CD4-positive, alpha-beta T cell treated with Interleukin-10 for 1 hour (primary cell): ENCODE data around the gene ELK3.

Experiments used
- DNase-seq: peaks from one replicate; pipeline ENCODE4 v3.0.0-alpha.2; 2020

ELK3 gene

GRCh38 chr12:96212456-96213375, 18.5 kb downstream of the ELK3 start:
- no peak for DNase-seq

DNA sequence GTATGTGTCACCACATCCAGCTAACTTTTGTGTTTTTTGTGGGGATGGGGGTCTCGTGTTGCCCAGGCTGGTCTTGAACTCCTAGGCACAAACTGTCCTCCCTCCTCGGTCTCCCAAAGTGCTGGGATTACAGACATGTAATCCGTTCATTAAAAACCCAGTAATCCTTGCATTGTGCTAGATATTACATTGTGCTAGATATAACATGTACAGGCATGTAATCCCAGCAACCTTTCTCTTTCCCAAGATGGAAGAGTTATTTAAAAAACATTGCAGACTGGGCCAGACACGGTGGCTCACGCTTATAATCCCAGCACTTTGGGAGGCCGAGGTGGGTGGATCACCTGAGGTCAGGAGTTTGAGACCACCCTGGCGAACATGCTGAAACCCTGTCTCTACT, 19.7 kb downstream of the ELK3 start:
- no peak for DNase-seq

DNA sequence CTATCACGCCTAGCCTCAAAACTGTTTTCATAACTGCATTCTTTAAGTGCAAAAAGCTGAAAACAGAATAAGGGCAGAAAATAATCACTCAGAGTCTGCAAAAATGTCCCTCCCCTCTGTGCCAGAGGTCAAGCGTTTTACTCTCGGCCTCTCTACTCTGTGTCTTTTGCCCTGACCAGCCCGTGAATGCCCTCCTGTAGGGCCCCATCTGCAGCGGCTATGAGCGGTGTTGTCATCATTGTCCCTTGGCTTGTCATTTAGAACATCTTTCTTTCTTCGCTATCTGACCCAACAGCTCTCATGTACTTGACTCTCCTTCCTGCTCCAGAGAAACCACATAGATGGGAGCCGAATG, 21.7 kb downstream of the ELK3 start:
- DNase-seq = no peak

- DNase-seq = no peak
Measured at GRCh38 chr12:96218989-96219678, 25.0 kb downstream of the ELK3 start.

- no peak for DNase-seq
Measured at GRCh38 chr12:96219700-96220206, 25.6 kb downstream of the ELK3 start.

DNA sequence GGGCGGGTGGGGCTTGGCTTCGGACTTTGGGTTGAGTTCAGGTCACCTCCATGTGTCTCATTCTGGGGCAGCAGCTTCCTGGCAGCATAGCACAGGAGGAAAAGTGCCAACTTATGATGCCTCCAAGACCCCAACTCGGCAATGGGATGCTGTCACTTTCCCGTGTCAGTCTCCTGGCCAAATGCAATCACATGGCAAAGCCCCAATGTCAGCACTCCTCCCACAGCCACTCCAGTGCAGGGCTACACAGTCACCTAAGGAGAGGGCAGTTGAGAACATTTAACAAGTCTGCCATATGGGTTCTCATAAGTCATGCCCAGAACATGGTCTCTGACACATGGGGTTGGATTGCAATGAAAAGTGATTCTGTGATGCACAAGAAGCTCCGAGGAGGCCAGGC, 26.7 kb downstream of the ELK3 start:
- no peak for DNase-seq

- no peak for DNase-seq
Measured at GRCh38 chr12:96221391-96221790, 27.2 kb downstream of the ELK3 start.

- DNase-seq = peak; percentile 39
Measured at GRCh38 chr12:96223411-96224218, 29.4 kb downstream of the ELK3 start.

GRCh38 chr12:96224219-96224615, 30.0 kb downstream of the ELK3 start:
- DNase-seq = no peak

GRCh38 chr12:96225044-96225855, 31.1 kb downstream of the ELK3 start:
- no peak for DNase-seq

- no peak for DNase-seq
Measured at GRCh38 chr12:96225994-96226399, 31.8 kb downstream of the ELK3 start.

DNA sequence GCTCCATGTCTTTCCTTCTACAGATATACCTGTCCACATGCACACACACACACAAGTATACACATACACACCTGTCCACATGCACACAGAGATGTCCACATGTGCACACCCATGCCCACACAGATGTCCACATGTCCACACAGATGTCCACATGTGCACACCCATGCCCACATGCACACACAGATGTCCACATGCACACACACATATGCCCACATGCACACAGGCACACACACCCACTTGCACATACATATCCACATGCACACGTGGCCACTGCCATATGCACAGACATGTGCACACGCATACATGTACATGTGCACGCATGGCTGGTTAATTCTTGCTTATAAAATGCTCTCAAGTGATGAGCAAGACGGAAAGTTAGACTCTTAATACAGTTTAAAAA, 32.2 kb downstream of the ELK3 start:
- DNase-seq = no peak

DNA sequence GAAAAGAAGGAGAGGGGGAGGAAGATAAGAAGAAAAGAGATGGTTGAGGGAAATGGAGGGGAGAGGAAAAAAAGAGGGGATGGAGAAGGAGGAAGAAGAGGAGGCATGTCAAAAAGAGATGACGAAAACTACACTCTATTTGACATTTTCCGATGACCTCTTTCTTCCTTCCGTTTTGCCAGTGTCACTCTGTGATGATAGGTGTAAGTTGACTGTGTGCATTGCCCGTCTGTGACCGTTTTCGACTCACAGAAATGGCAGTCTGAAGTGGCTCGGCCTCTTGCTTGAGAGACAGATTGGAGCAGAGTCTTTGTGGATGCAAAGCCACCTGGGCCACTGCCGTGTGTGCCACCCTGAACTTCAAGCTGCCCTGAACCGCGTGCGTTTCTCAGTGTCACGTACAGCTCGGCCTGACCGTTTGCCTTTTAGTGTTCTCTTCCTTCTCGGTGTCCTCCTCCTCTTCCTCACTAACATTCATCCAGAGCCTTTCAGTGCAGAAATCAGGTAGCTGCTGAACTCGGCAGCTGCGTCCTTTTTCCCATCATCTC, 32.7 kb downstream of the ELK3 start:
- no peak for DNase-seq

GRCh38 chr12:96227365-96228106, 33.4 kb downstream of the ELK3 start:
- DNase-seq = no peak

- DNase-seq = no peak
Measured at GRCh38 chr12:96228566-96229248, 34.5 kb downstream of the ELK3 start.

- no peak for DNase-seq
Measured at GRCh38 chr12:96230646-96231045, 36.5 kb downstream of the ELK3 start.

DNA sequence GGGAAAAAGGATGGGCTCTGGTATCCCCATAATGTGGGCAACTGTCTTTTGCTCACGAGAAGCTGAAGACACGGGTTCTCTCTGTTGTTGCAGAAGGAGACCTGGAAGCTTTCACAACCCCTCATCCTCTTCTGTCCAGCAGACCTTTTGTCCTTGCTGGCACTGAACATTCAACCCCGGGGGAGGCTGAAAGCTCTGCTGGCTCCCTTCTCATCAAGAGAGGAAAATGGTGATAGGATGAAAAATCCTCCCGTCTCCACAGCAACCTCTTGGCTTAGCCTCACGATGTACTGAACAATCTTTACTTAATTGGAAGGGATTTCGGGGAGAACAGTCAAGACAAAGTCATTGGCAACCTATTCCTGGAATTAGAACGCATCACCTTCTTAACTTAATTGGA, 39.0 kb downstream of the ELK3 start:
- DNase-seq = no peak

DNA sequence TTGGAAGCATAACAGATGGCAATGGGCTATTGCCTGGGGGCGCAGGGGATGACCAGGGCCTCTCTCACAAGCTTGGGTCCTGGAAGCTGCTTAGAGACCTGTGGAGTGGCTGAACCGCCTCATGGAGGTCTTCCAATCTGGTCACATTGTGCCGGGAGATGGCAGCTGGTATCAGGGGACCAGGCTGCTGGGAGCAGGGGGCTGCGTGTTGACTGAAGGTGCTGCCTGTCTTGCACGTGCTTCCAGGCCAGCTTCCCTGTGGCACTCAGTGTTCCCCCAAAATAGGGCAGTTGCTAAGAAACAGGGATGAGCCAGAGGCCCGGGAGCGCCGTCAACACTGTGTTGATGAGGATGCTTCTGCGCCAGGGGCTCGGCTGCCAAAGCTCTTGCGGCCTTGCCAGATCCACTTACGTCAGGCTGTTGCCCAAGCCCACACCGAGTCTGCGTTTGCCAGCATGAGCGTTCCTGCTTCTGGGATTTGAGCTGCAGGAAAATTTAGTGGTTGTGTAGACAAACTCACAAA, 39.8 kb downstream of the ELK3 start:
- DNase-seq = no peak

GRCh38 chr12:96234591-96235483, 40.7 kb downstream of the ELK3 start:
- DNase-seq = no peak

- no peak for DNase-seq
Measured at GRCh38 chr12:96235484-96235826, 41.3 kb downstream of the ELK3 start.
